Muscle layer of colon (tissue), 2 donors: ENCODE data around the gene MGAT5B.

Experiments
- H3K27ac ChIP-seq: one replicate; pipeline ENCODE4 v1.7.0; 2013; ENCODE audit warnings: low read depth, mild to moderate bottlenecking, low read length, moderate library complexity
- H3K27me3 ChIP-seq, 2 donors: one replicate each; pipeline ENCODE4 v1.7.0; 2013; ENCODE audit warnings: low read length in 2 of 2, mild to moderate bottlenecking in 2 of 2; ENCODE audit not compliant: insufficient read depth in 2 of 2, control insufficient read depth in 1 of 2
- H3K36me3 ChIP-seq: one replicate; pipeline ENCODE4 v1.7.0; 2013; ENCODE audit warnings: mild to moderate bottlenecking, low read length; ENCODE audit not compliant: insufficient read depth
- H3K4me1 ChIP-seq: one replicate; pipeline ENCODE4 v1.7.0; 2013; ENCODE audit warnings: mild to moderate bottlenecking, low read length; ENCODE audit not compliant: insufficient read depth
- H3K4me3 ChIP-seq, 2 donors: one replicate each; pipeline ENCODE4 v1.7.0; 2013; ENCODE audit warnings: low read length in 2 of 2, low read depth in 1 of 2, mild to moderate bottlenecking in 1 of 2, moderate library complexity in 1 of 2
- H3K9ac ChIP-seq: one replicate; pipeline ENCODE4 v1.7.0; 2013; ENCODE audit warnings: low read length
- H3K9me3 ChIP-seq: one replicate; pipeline ENCODE4 v1.7.0; 2013; ENCODE audit warnings: mild to moderate bottlenecking, low read length
- donor health status: abdominal sarcoma.
- donor health status: Adenocarcinoma of cecum.

The MGAT5B gene, protein sequence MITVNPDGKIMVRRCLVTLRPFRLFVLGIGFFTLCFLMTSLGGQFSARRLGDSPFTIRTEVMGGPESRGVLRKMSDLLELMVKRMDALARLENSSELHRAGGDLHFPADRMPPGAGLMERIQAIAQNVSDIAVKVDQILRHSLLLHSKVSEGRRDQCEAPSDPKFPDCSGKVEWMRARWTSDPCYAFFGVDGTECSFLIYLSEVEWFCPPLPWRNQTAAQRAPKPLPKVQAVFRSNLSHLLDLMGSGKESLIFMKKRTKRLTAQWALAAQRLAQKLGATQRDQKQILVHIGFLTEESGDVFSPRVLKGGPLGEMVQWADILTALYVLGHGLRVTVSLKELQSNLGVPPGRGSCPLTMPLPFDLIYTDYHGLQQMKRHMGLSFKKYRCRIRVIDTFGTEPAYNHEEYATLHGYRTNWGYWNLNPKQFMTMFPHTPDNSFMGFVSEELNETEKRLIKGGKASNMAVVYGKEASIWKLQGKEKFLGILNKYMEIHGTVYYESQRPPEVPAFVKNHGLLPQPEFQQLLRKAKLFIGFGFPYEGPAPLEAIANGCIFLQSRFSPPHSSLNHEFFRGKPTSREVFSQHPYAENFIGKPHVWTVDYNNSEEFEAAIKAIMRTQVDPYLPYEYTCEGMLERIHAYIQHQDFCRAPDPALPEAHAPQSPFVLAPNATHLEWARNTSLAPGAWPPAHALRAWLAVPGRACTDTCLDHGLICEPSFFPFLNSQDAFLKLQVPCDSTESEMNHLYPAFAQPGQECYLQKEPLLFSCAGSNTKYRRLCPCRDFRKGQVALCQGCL

DNA sequence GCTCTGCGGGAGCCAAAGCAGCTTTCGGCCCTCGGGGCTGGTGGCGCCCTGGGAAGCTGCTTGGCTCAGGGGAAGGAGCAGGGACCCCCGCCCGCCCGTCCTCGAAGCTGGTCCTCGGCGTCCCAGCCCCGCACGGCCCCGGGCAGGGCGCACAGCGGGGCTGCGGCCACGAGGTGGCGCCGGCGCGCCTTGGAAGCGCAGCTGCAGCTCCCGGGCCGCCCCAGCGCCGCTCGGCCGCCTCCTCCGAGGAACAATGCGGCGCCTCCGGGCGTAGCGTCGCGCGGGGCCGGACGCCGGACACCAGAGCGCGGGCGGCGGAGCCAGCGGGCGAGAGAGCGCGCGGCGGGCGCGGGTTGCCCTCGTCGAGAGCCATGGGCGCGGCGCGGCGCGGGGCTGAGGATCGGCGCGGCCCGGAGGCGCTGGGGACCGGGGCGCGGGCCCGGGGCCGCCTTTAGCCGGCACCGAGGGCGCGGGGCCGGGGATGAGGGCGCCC lies at the start of gene MGAT5B:
Gene MGAT5B, plus strand, starts transcription at position 229 of the 493 bp plus-strand sequence. CDS start 626 bp downstream, outside the sequence.
- Histone ChIP-seq H3K4me3 (no peak within 1 kb of the TSS), H3K27ac (no peak within 1 kb of the TSS)

GRCh38 chr17:76820039-76820438 lies 48.2 kb upstream of the MGAT5B start:
- H3K27me3 ChIP-seq, result peaks cover 0 to 12% of the 10 kb centered on the region in 2 donors
- no peaks in the 10 kb centered on the region for H3K4me1 ChIP-seq
- no peaks in the 10 kb centered on the region for H3K36me3 ChIP-seq
- H3K27ac ChIP-seq, result no peak overlapping the region
- no peak overlapping the region for H3K4me3 ChIP-seq
- H3K9me3 ChIP-seq, result no peaks in the 10 kb centered on the region
- no peak overlapping the region for H3K9ac ChIP-seq

More for the DNA sequence above, at the start of gene MGAT5B:
- Histone ChIP-seq H3K9me3 (no peaks in the 10 kb centered on the region), H3K36me3 (no peaks in the 10 kb centered on the region), H3K9ac (no peak within 1 kb of the TSS), H3K4me1 (peaks cover 4% of the 10 kb centered on the region), H3K27me3 (peaks cover 19 to 51% of the 10 kb centered on the region in 2 donors)

DNA sequence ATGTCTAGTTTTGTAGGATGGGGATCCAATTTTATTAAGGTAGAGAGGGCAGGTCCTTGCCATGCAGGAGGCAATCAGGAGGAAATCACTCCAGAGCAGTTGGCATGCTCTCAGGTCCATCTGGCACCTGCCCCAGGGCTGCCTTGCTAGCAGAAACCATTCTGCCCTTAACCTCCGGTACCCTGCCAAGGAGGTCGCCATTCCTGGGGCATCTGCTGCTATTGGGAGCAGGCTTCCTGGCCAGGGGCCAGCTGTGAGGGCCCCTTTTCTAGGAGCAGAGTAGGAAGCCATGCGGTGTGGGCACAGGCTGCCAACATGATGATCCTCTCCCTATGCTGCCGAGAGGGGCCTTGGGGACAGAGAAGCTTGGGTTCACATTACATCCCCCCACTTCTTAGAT lies 47.6 kb upstream of the MGAT5B start:
- Histone ChIP-seq H3K27ac (no peak overlapping the region), H3K9me3 (no peaks in the 10 kb centered on the region), H3K36me3 (no peaks in the 10 kb centered on the region), H3K27me3 (peaks cover 0 to 12% of the 10 kb centered on the region in 2 donors), H3K4me1 (no peaks in the 10 kb centered on the region), H3K9ac (no peak overlapping the region), H3K4me3 (no peak overlapping the region)

DNA sequence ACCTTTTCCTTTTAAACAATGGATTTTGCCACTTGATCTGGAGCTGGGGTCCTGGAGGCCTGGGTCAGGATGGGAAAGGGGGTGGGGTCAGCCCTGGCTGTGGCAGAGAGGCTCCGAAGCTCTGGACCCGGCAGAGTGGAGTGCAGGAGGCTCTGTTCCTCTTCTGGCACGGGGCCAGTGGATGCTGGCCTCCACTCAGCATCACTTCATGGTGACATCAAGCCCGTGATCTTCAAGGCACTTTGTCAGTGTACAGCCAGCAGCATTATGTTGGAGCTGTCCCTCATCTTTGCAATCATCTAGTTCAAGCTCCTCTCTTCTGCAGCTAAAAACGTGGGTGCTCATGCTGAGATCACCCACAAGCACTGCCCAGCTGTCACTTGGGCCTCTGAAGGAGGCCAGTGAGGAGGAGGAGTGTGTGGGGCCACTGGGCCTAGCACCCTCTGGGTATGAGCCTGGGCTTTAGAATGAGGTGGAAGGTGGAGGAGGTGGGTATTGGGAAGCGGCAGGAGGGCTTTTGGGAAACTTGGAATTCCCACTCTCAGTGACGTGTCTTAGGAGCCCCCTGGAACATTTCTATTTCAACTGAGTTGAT lies 45.9 kb upstream of the MGAT5B start:
- Histone ChIP-seq H3K4me3 (no peak overlapping the region), H3K4me1 (no peaks in the 10 kb centered on the region), H3K27me3 (peaks cover 0 to 12% of the 10 kb centered on the region in 2 donors)

DNA sequence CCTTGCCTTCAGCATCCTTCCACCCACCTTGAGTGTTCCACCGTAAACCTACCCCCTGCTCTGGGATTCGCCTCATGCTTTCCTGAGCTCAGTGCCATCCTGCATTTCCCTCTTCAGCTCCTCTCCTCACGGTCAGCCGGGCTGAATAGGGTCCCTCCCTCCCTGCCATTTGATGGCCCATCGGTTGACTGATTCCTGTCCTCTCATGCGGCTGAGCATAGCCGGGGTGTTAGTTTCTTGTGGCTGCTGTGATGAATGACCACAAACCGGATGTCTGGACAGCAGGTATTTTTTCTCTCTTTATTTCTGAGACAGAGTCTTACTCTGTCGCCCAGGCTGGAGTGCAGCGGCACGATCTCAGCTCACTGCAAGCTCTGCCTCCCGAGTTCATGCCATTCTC lies 44.1 kb upstream of the MGAT5B start:
- Histone ChIP-seq H3K4me1 (no peaks in the 10 kb centered on the region), H3K9ac (no peak overlapping the region), H3K36me3 (no peaks in the 10 kb centered on the region), H3K27me3 (peaks cover 0 to 12% of the 10 kb centered on the region in 2 donors), H3K4me3 (no peak overlapping the region), H3K27ac (no peak overlapping the region), H3K9me3 (no peaks in the 10 kb centered on the region)

More for the DNA sequence above, 45.9 kb upstream of the MGAT5B start:
- no peaks in the 10 kb centered on the region for H3K36me3 ChIP-seq
- H3K9me3 ChIP-seq, result no peaks in the 10 kb centered on the region
- H3K9ac ChIP-seq, result no peak overlapping the region
- no peak overlapping the region for H3K27ac ChIP-seq

GRCh38 chr17:76826330-76827068 lies 41.7 kb upstream of the MGAT5B start:
- Histone ChIP-seq H3K27ac (no peak overlapping the region), H3K4me1 (no peaks in the 10 kb centered on the region), H3K9ac (no peak overlapping the region), H3K9me3 (no peaks in the 10 kb centered on the region), H3K27me3 (no peaks in the 10 kb centered on the region), H3K4me3 (no peak overlapping the region), H3K36me3 (no peaks in the 10 kb centered on the region)

- H3K27me3 ChIP-seq, result no peaks in the 10 kb centered on the region
- no peak overlapping the region for H3K4me3 ChIP-seq
- H3K27ac ChIP-seq, result no peak overlapping the region
- no peak overlapping the region for H3K9ac ChIP-seq
- H3K4me1 ChIP-seq, result no peaks in the 10 kb centered on the region
- no peaks in the 10 kb centered on the region for H3K36me3 ChIP-seq
- no peaks in the 10 kb centered on the region for H3K9me3 ChIP-seq
Observed at GRCh38 chr17:76827736-76828135, 40.5 kb upstream of the MGAT5B start.

- H3K36me3 ChIP-seq, result no peaks in the 10 kb centered on the region
- H3K27me3 ChIP-seq, result peaks cover 0 to 9% of the 10 kb centered on the region in 2 donors
- H3K4me1 ChIP-seq, result no peaks in the 10 kb centered on the region
- H3K9ac ChIP-seq, result no peak overlapping the region
- no peak overlapping the region for H3K4me3 ChIP-seq
- H3K27ac ChIP-seq, result no peak overlapping the region
- no peaks in the 10 kb centered on the region for H3K9me3 ChIP-seq
Observed at GRCh38 chr17:76830987-76831715, 37.1 kb upstream of the MGAT5B start.

DNA sequence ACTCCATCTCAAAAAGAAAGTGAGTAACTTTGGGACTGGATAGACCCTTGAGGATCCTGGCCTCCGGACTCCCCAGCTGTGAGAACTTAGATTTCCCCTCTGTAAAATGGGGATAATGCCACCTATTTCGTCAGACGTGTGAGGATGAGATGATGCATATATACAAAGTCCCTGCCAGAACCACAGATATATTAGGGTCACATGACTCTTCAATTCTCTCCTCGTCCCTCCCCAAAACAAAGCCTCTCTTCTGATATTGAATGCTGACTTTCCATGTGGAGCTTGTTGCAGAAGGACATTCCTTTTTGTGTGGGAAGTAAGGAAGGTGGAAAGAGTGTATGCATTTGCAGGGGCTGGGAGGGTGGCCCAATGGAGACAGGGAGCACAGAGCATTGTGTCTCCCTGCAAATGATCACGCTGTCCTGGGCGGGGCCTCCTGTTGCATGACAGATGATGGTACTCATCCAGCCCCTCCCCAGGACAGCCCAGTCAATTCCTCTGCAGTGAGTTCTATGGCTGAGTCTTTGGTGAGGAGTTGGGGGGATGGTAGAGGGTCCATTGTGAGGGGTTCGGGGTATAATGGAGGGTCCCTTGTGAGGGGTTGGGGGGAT lies 35.1 kb upstream of the MGAT5B start:
- Histone ChIP-seq H3K9ac (no peak overlapping the region), H3K27ac (no peak overlapping the region), H3K36me3 (no peaks in the 10 kb centered on the region), H3K4me1 (no peaks in the 10 kb centered on the region), H3K9me3 (no peaks in the 10 kb centered on the region), H3K4me3 (no peak overlapping the region), H3K27me3 (peaks cover 0 to 9% of the 10 kb centered on the region in 2 donors)

GRCh38 chr17:76833747-76834146 lies 34.5 kb upstream of the MGAT5B start:
- Histone ChIP-seq H3K27ac (no peak overlapping the region), H3K9ac (no peak overlapping the region), H3K9me3 (no peaks in the 10 kb centered on the region), H3K4me3 (no peak overlapping the region), H3K36me3 (no peaks in the 10 kb centered on the region), H3K27me3 (peaks cover 0 to 9% of the 10 kb centered on the region in 2 donors), H3K4me1 (no peaks in the 10 kb centered on the region)
